HFF-Myc (cell line): ENCODE data around the gene POU3F2.

Source experiments
- DNase-seq: peaks from one replicate; pipeline ENCODE4 v3.0.0-alpha.2; 2011; ENCODE audit warnings: low read depth; ENCODE audit errors: extremely low read depth
- H3K4me3 ChIP-seq: replicated peaks from 2 replicates; pipeline ENCODE4 v1.5.1; 2011; ENCODE audit warnings: low read depth, mild to moderate bottlenecking, control low read depth, low read length
- TF ChIP-seq, protein P1 (sequence below): IDR thresholded peaks from 2 replicates; pipeline ENCODE4 v1.5.1; 2012; ENCODE audit warnings: mild to moderate bottlenecking, low read depth, low read length, control low read depth; ENCODE audit errors: missing control alignments

Gene POU3F2

GRCh38 chr6:98871057-98871456 lies 36.7 kb downstream of the POU3F2 start:
- H3K4me3 ChIP-seq, result no peak overlapping the region
- DNase-seq, result no peak
- TF ChIP-seq, protein P1, sequence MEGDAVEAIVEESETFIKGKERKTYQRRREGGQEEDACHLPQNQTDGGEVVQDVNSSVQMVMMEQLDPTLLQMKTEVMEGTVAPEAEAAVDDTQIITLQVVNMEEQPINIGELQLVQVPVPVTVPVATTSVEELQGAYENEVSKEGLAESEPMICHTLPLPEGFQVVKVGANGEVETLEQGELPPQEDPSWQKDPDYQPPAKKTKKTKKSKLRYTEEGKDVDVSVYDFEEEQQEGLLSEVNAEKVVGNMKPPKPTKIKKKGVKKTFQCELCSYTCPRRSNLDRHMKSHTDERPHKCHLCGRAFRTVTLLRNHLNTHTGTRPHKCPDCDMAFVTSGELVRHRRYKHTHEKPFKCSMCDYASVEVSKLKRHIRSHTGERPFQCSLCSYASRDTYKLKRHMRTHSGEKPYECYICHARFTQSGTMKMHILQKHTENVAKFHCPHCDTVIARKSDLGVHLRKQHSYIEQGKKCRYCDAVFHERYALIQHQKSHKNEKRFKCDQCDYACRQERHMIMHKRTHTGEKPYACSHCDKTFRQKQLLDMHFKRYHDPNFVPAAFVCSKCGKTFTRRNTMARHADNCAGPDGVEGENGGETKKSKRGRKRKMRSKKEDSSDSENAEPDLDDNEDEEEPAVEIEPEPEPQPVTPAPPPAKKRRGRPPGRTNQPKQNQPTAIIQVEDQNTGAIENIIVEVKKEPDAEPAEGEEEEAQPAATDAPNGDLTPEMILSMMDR, result no peak

GRCh38 chr6:98871821-98872220 lies 37.4 kb downstream of the POU3F2 start:
- no peak overlapping the region for H3K4me3 ChIP-seq
- DNase-seq, result no peak
- TF ChIP-seq, protein P1, result no peak

DNA sequence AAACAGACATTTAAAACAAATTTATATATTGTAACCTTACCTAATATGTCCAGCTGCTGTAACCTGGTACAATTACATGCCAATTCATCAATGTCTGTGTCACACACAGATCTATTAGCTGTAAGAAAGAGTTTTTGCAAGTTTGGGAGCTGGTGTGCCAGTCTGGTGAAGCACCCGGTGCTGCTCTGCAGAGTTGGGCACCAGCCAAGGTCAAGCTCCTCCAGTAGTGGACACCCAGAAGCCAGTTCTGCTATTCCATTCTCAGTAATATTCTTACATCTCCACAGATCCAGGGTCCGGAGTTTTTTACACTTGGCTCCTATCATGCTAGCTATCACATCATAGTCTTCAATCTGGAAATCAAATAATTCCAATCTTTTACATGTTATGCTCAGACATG lies 41.0 kb downstream of the POU3F2 start:
- TF ChIP-seq, protein P1, result no peak
- no peak for DNase-seq
- no peak overlapping the region for H3K4me3 ChIP-seq

GRCh38 chr6:98877250-98877649 lies 42.9 kb downstream of the POU3F2 start:
- H3K4me3 ChIP-seq, result no peak overlapping the region
- TF ChIP-seq, protein P1, result no peak
- no peak for DNase-seq

GRCh38 chr6:98880486-98880885 lies 46.1 kb downstream of the POU3F2 start:
- TF ChIP-seq, protein P1, result no peak
- no peak for DNase-seq
- no peak overlapping the region for H3K4me3 ChIP-seq

- no peak for DNase-seq
- TF ChIP-seq, protein P1, result no peak
- no peak overlapping the region for H3K4me3 ChIP-seq
These were observed 51.0 kb downstream of the POU3F2 start for GRCh38 chr6:98885330-98885729.

- TF ChIP-seq, protein P1, result no peak
- H3K4me3 ChIP-seq, result no peak overlapping the region
- DNase-seq, result no peak
These were observed 53.3 kb downstream of the POU3F2 start for GRCh38 chr6:98887650-98888049.
